ENCODE results near the gene CHCHD3. TPM values are rescaled to one million over a fixed set of nuclear protein-coding genes. Genes with fewer than 3 reads are reported as not detected.

Gene CHCHD3
- total RNA-seq, 1 experiment from 2014 or later, result 149 TPM

DNA sequence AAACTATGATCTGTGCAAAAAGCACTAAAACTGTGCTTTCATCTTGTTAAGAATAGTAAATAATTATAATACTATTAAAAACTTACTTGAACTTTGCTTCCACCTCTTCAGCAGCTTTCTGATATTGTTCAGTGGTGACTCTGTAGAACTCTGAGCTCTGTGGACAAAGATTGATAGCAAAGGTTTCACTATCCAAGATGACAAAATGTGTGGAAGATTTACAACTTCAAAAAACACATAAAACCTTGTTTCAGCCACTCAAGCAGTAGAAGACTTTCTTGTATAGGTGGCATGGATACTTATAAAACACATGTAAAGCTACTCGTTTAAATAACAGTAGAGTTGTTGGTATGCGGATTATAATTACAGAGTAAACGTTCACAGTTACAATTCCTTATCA is 243.6 kb downstream of the CHCHD3 start:
- no peaks in the 10 kb centered on the region for H3K9me3 ChIP-seq (ENCODE audit: low read length)
- intact Hi-C loops (cut with micrococcal nuclease), result no loop called here
- H3K4me2 ChIP-seq (ENCODE audit: low read length), result no peak overlapping the region
- DNase-seq, result no peak
- H3K9me2 ChIP-seq (replicated peaks; ENCODE audit: low read length), result no peaks in the 10 kb centered on the region
- no peak overlapping the region for H3K27ac ChIP-seq (ENCODE audit: low read length)
- H3K27me3 ChIP-seq (ENCODE audit: low read length), result no peaks in the 10 kb centered on the region
- no peak overlapping the region for H3K4me3 ChIP-seq (ENCODE audit: low read length)
- H3K36me3 ChIP-seq (ENCODE audit: low read depth, low read length), result no peaks in the 10 kb centered on the region
- POLR2A ChIA-PET (ENCODE audit: unreplicated experiment), result no interaction called here
- CTCF ChIA-PET, result no interaction called here
- TF ChIP-seq EZH2phosphoT487 (IDR thresholded peaks at IDR 0.05; ENCODE audit: borderline replicate concordance, low read length), result no peak
- TF ChIP-seq, protein P1, sequence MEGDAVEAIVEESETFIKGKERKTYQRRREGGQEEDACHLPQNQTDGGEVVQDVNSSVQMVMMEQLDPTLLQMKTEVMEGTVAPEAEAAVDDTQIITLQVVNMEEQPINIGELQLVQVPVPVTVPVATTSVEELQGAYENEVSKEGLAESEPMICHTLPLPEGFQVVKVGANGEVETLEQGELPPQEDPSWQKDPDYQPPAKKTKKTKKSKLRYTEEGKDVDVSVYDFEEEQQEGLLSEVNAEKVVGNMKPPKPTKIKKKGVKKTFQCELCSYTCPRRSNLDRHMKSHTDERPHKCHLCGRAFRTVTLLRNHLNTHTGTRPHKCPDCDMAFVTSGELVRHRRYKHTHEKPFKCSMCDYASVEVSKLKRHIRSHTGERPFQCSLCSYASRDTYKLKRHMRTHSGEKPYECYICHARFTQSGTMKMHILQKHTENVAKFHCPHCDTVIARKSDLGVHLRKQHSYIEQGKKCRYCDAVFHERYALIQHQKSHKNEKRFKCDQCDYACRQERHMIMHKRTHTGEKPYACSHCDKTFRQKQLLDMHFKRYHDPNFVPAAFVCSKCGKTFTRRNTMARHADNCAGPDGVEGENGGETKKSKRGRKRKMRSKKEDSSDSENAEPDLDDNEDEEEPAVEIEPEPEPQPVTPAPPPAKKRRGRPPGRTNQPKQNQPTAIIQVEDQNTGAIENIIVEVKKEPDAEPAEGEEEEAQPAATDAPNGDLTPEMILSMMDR (conservative IDR thresholded peaks at IDR 0.05; ENCODE audit: low read depth, low read length), result no peak
- TF ChIP-seq EZH2 (IDR thresholded peaks at IDR 0.05; ENCODE audit: low read length, unreplicated experiment), result no peak
- H2AFZ ChIP-seq (ENCODE audit: low read length), result no peak overlapping the region
- ATAC-seq, result no peak
- no peaks in the 10 kb centered on the region for H3F3A ChIP-seq (ENCODE audit: low read length, unreplicated experiment)
- H3K4me1 ChIP-seq (ENCODE audit: insufficient read depth, low read length), result no peaks in the 10 kb centered on the region; the same call in 1 of the 2 replicates
- no peaks in the 10 kb centered on the region for H4K20me1 ChIP-seq (ENCODE audit: low read length)
- no TSS peak for BruUV-seq (replicated peaks)
- no peak overlapping the region for H3K9ac ChIP-seq (ENCODE audit: low read length)
- H3K79me2 ChIP-seq (ENCODE audit: low read length), result no peaks in the 10 kb centered on the region

DNA sequence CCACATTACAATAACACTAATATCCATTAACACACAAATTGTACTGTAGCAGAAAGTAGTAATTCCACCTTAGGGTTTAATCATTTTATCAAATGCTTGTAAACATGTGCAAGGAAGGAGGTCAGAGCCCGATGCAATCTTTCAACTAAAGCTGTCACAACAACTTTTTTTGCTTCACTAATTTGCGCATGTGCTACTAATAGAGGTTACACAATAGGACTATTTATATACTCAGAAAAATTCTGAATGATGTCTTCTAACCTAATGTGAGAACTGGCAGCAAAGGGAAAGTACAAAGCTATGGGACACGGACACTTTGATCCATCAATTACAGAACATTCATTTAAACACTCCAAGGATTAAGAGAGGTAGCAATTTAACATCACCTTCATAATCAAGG is 244.4 kb downstream of the CHCHD3 start:
- no peaks in the 10 kb centered on the region for H3K27me3 ChIP-seq (ENCODE audit: low read length)
- no peak overlapping the region for H3K9ac ChIP-seq (ENCODE audit: low read length)
- no peak overlapping the region for H3K4me2 ChIP-seq (ENCODE audit: low read length)
- no peaks in the 10 kb centered on the region for H3K9me2 ChIP-seq (replicated peaks; ENCODE audit: low read length)
- ChIA-PET CTCF (no interaction called here), POLR2A (ENCODE audit: unreplicated experiment) (no interaction called here)
- DNase-seq (no peak), ATAC-seq (no peak)
- TF ChIP-seq, protein P1 (conservative IDR thresholded peaks at IDR 0.05; ENCODE audit: low read depth, low read length), result no peak
- TF ChIP-seq EZH2 (IDR thresholded peaks at IDR 0.05; ENCODE audit: low read length, unreplicated experiment), result no peak
- no peak for TF ChIP-seq EZH2phosphoT487 (IDR thresholded peaks at IDR 0.05; ENCODE audit: borderline replicate concordance, low read length)
- no peaks in the 10 kb centered on the region for H4K20me1 ChIP-seq (ENCODE audit: low read length)
- no peak overlapping the region for H3K27ac ChIP-seq (ENCODE audit: low read length)
- H3F3A ChIP-seq (ENCODE audit: low read length, unreplicated experiment), result no peaks in the 10 kb centered on the region
- H3K4me3 ChIP-seq (ENCODE audit: low read length), result no peak overlapping the region
- no peaks in the 10 kb centered on the region for H3K9me3 ChIP-seq (ENCODE audit: low read length)
- H2AFZ ChIP-seq (ENCODE audit: low read length), result no peak overlapping the region
- no peaks in the 10 kb centered on the region; the same call in 1 of the 2 replicates for H3K4me1 ChIP-seq (ENCODE audit: insufficient read depth, low read length)
- no TSS peak for BruUV-seq (replicated peaks)
- intact Hi-C loops (cut with micrococcal nuclease), result no loop called here
- no peaks in the 10 kb centered on the region for H3K79me2 ChIP-seq (ENCODE audit: low read length)
- no peaks in the 10 kb centered on the region for H3K36me3 ChIP-seq (ENCODE audit: low read depth, low read length)

DNA sequence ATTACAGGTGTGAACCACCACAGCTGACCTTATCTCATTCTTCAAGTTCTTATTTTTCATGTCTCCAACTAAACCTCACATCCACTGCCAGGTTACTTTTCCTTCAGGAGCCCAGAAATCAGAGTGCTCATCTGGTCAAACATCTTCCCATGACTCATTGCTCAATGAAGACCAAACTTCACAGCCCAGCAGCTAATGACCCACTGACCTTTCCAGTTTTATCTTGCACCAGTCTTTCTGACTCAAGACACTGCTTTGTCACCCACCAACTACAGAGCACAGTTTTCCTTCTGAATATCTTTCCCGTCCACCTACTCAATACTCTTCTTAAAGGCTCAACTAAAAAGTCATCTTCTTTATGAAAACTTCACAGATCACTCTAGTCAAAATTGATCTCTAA is 245.1 kb downstream of the CHCHD3 start:
- DNase-seq (peak; percentile 16), ATAC-seq (no peak; the same call in 1 of the 2 replicates)
- Histone ChIP-seq H3F3A (ENCODE audit: low read length, unreplicated experiment) (no peaks in the 10 kb centered on the region), H4K20me1 (ENCODE audit: low read length) (no peaks in the 10 kb centered on the region), H3K9me3 (ENCODE audit: low read length) (no peaks in the 10 kb centered on the region), H3K4me1 (ENCODE audit: insufficient read depth, low read length) (no peaks in the 10 kb centered on the region; the same call in 1 of the 2 replicates), H3K4me3 (ENCODE audit: low read length) (no peak overlapping the region), H3K4me2 (ENCODE audit: low read length) (no peak overlapping the region), H3K79me2 (ENCODE audit: low read length) (no peaks in the 10 kb centered on the region), H3K9me2 (replicated peaks; ENCODE audit: low read length) (no peaks in the 10 kb centered on the region), H3K27ac (ENCODE audit: low read length) (no peak overlapping the region), H3K9ac (ENCODE audit: low read length) (no peak overlapping the region), H3K36me3 (ENCODE audit: low read depth, low read length) (no peaks in the 10 kb centered on the region), H2AFZ (ENCODE audit: low read length) (no peak overlapping the region), H3K27me3 (ENCODE audit: low read length) (no peaks in the 10 kb centered on the region)
- TF ChIP-seq, protein P1 (conservative IDR thresholded peaks at IDR 0.05; ENCODE audit: low read depth, low read length), result no peak
- no peak for TF ChIP-seq EZH2phosphoT487 (IDR thresholded peaks at IDR 0.05; ENCODE audit: borderline replicate concordance, low read length)
- TF ChIP-seq EZH2 (IDR thresholded peaks at IDR 0.05; ENCODE audit: low read length, unreplicated experiment), result no peak
- intact Hi-C loops (cut with micrococcal nuclease), result no loop called here
- CTCF ChIA-PET, result no interaction called here
- BruUV-seq (replicated peaks), result TSS peak; percentile 7
- POLR2A ChIA-PET (ENCODE audit: unreplicated experiment), result no interaction called here
